Measurements from ENCODE around the gene OR6C74. TPM values are rescaled to one million over a fixed set of nuclear protein-coding genes. Genes with fewer than 3 reads are reported as not detected.

Gene OR6C74
- total RNA-seq: not detected in 2 replicates

GRCh38 chr12:55244309-55244708 lies at the start of gene OR6C74:
Gene OR6C74 (plus strand): TSS chr12:55244609. CDS start chr12:55247288, 2,679 bp downstream.
- no peak for DNase-seq (ENCODE audit: low read depth in 2 of 2)

- DNase-seq (ENCODE audit: low read depth in 2 of 2): no peak
These were observed 23.7 kb upstream of the OR6C74 start, which contains the start of gene OR10A7 for GRCh38 chr12:55220725-55221124. Gene OR10A7 (plus strand): TSS chr12:55221025. CDS start chr12:55221025, 0 bp downstream.

- DNase-seq (ENCODE audit: low read depth in 2 of 2): no peak
These were observed 17.9 kb upstream of the OR6C74 start for GRCh38 chr12:55226523-55226922.

GRCh38 chr12:55227643-55228042 lies 16.8 kb upstream of the OR6C74 start:
- no peak for DNase-seq (ENCODE audit: low read depth in 2 of 2)

GRCh38 chr12:55246159-55246558 lies 1.8 kb downstream of the OR6C74 start:
- no peak for DNase-seq (ENCODE audit: low read depth in 2 of 2)

GRCh38 chr12:55250944-55251343 lies 6.5 kb downstream of the OR6C74 start:
- DNase-seq (ENCODE audit: low read depth in 2 of 2): no peak

- DNase-seq (ENCODE audit: low read depth in 2 of 2): no peak
These were observed 8.9 kb downstream of the OR6C74 start for GRCh38 chr12:55253281-55253680.

- no peak for DNase-seq (ENCODE audit: low read depth in 2 of 2)
These were observed 12.4 kb downstream of the OR6C74 start for GRCh38 chr12:55256831-55257230.

GRCh38 chr12:55258303-55258702 lies 13.9 kb downstream of the OR6C74 start:
- no peak for DNase-seq (ENCODE audit: low read depth in 2 of 2)

- DNase-seq (ENCODE audit: low read depth in 2 of 2): no peak
These were observed 36.6 kb downstream of the OR6C74 start for GRCh38 chr12:55280991-55281390.

GRCh38 chr12:55289999-55290398 lies 45.6 kb downstream of the OR6C74 start:
- DNase-seq (ENCODE audit: low read depth in 2 of 2): no peak

Other genes starting within 250 kb of the OR6C74 start
- not detected in 2 replicates for gene NEUROD4, start 224.6 kb upstream of the OR6C74 start, total RNA-seq
- not detected in 2 replicates for gene OR9K2, start 118.2 kb upstream of the OR6C74 start, total RNA-seq
- gene OR10A7, start 23.6 kb upstream of the OR6C74 start, total RNA-seq: not detected in 2 replicates
- gene OR6C6, start 52.0 kb downstream of the OR6C74 start, total RNA-seq: not detected in 2 replicates
- not detected in 2 replicates for gene OR6C1, start 69.7 kb downstream of the OR6C74 start, total RNA-seq
- not detected in 2 replicates for gene OR6C3, start 86.1 kb downstream of the OR6C74 start, total RNA-seq
- gene OR6C75, start 118.4 kb downstream of the OR6C74 start, total RNA-seq: not detected in 2 replicates
- gene OR6C65, start 155.9 kb downstream of the OR6C74 start, total RNA-seq: not detected in 2 replicates
- not detected in 2 replicates for gene OR6C76, start 181.6 kb downstream of the OR6C74 start, total RNA-seq
- gene OR6C2, start 199.5 kb downstream of the OR6C74 start, total RNA-seq: not detected in 2 replicates
- not detected in 2 replicates for gene OR6C70, start 225.5 kb downstream of the OR6C74 start, total RNA-seq
- gene OR6C68, start 247.8 kb downstream of the OR6C74 start, total RNA-seq: not detected in 2 replicates

Data from dermis microvascular lymphatic vessel endothelial cell (primary cell).